CD4-positive, alpha-beta T cell treated with Interferon gamma for 1 hour (primary cell): ENCODE results near the gene MLH3.
A peak's percentile ranks its signal among the peaks of the same experiment; 100 is the strongest.
"Not testable (repeated sequence)": the region's sequence is repeated elsewhere in the genome, so short reads cannot be mapped to it uniquely, and the experiment has no call there.

Experiments used
- DNase-seq: peaks from one replicate; pipeline ENCODE4 v3.0.0-alpha.2; 2020

MLH3 gene

GRCh38 chr14:75050852-75051555 lies at the start of gene MLH3:
MLH3 (minus strand) TSS chr14:75051467; CDS start chr14:75049655, 1,812 bp downstream.
- DNase-seq, result peak; percentile 79

DNA sequence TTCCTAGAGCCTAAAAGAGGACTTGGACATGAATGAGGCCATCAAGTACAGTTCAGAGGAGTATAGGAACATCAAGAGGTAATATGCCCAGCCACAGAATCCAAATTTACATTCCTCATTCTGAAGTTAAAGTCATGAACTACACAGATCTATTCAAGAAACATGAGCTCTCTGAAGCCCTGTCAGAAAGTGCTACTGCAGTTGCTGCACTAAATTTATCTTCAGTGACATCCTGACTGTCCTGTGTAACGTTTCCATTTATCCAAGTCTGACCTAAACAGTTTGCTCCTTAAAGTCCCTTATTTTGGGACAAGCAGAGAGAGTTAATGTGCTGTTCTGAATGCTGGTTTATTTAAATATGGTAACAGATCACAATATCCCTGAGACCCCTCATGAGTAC lies 47.4 kb upstream of the MLH3 start:
- no peak for DNase-seq

- DNase-seq, result no peak
These were observed 46.9 kb upstream of the MLH3 start for GRCh38 chr14:75098212-75098611.

DNA sequence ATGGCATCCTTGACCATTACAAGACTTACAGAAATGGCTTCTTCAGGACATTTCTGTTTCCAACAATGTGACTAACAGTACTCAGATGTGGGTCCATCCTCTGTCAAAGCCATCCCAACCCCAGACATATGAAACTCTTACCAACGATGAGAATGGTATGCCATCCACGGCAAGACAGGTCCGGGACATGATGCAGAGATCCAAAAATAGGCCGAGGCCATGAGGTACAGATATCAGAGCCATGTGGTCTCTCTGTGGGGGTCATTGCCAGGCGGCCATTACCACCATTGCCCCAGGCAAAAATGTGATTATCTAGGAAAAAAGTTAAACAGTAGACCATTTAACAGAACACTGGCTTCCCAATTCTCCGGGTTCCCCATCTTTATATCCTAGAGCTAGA lies 45.7 kb upstream of the MLH3 start:
- no peak for DNase-seq

DNA sequence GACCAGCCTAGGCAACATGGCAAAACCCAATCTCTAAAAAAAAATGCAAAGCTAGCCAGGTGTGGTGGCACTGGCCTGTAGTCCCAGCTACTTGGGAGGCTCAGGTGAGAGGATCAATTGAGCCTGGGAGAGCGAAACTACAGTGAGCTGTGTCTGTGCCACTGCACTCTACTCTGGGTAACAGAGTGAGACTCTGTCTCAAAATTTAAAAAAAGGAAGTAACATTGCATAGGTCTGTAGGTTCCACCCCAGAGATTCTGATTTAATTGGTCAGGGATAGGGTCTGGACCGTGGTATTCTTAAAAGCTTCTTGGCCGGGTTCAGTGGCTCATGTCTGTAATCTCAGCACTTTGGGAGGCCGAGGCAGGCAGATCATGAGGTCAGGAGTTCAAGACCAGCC lies 44.4 kb upstream of the MLH3 start:
- no peak for DNase-seq

DNA sequence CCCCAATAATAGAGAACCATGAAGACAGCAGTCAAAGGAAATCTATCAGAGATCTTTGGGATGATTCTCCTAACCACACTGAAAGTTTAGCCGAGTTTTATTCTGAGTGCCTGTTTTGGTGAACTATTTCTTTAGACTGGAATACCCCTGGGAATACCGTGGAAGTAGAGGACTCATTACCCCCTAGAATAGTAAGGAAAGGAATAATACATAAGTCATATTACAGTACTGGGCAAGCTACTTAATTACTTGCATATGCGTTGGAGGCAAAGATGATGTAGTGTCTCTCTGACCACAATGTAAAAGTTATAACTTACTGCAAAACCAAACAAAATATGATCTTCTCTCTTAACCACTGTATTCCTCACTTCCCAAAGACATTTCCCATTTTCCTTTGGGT lies 43.6 kb upstream of the MLH3 start:
- DNase-seq, result no peak

- DNase-seq, result no peak
These were observed 41.4 kb upstream of the MLH3 start for GRCh38 chr14:75092698-75093097.

GRCh38 chr14:75091251-75091650 lies 40.0 kb upstream of the MLH3 start:
- DNase-seq, result no peak

GRCh38 chr14:75090353-75090752 lies 39.1 kb upstream of the MLH3 start:
- no peak for DNase-seq

DNA sequence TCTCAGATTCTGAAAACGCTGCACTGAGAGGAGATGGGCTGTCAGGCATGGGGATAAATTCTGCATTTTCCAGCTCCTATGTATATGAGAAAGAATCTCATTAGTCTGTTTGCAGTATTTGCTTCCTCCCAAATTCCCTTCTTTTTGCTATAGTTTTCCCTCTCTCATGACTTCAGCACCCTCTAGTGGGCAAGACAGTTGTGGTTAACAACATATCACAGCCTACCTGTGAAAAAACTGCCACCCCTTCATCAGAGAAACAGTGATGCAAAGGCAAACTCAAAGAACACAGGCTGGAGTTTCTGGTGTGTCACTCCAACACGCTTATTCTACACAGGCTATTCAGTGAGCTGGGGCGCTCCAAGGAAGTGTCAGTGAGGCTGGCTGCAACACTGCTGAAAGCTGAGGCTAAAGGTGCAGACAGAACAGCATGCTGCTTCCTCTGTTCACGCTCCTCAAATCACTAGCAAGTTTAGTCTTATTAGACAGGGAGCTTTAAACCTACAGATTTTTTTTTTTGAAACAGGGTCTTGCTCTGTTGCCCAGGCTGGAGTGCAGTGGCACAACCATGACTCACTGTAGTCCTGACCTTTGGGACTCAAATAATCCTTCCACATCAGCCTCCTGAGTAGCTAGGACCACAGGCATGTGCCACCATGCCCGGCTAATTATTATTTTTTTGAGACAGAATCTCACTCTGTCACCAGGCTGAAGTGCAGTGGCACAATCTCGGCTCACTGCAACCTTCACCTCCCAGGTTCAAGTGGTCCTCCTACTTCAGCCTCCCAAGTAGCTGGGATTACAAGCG lies 37.5 kb upstream of the MLH3 start:
- DNase-seq, result no peak

GRCh38 chr14:75088153-75088552 lies 36.9 kb upstream of the MLH3 start:
- no peak for DNase-seq

- no peak for DNase-seq
These were observed 33.2 kb upstream of the MLH3 start for GRCh38 chr14:75084513-75084912.

DNA sequence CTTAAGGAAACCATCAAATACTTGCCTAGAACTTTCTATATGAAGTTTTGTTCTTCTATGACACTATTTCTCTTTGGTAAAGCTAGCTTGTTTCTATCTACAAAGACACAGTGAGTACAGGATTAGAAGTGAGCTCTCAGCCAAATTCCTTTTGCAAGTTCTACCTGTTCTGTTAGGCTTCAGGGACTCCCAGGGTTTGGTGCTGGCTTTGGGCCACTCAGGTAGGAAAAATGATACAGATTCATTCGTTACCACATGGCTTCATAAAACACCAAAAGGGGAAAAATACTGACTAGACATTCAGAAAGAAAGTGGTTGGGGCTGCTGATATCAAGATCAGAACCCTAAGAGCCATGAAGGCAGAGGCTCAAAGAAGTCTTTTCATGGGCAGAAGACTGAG lies 32.0 kb upstream of the MLH3 start:
- DNase-seq, result no peak

GRCh38 chr14:75081660-75082229 lies 30.5 kb upstream of the MLH3 start:
- no peak for DNase-seq

- DNase-seq, result no peak
These were observed 28.3 kb upstream of the MLH3 start for GRCh38 chr14:75079521-75079920.

DNA sequence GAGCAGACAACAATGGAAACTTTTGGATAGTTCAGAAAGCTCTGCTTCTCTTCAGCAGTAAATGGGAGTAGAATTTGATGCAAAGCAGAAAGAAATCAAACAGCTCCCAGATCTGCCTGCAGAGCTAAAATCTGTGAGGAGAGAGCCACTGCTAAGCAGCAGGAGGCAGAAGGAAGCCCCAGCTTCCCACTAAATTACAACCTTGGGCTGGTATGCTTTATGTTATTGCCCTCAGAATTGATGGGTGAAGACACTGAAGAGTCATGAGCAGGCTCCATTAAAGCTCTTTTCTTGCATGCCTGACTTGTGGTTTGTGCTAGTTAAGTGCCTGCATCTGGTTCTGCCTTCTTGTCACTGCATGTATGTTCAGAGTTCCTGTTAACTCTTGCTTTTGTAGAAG lies 26.5 kb upstream of the MLH3 start:
- no peak for DNase-seq

DNA sequence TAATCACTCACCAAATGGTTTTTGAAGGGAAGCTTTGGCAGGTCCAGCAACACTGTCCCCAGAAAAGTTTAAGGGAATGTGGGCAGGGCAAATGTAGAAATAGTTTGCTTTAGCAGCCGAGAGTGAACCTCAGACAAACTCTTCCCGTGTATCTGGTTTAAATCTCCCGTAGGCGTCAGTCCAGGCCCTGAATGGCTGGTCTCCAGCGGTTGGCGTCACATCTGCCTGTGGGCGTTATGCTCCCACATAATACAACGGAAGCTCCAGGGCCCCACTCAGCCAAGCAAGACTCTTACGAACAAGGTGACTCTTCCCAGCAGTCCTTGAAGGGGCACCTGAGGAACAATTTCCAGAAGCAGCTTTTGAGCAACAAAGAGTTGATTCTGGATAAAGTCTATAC lies 19.1 kb upstream of the MLH3 start:
- DNase-seq, result no peak

DNA sequence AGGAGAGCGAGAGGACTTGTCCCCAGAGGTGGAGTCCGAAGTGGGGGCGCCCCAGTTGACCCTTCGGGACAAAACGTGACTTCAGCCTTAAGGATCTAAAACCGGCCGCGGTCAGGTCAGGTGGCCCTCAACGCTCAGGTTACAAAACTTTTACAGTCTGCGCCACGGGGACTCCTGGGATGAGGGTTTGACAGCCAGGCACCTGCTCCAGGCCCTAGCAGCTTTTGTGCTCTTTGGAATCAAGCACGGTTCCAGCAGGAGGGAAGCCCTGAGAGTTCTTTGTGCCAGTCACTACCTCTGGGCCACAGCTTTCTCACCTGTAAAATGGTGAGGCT lies 18.5 kb upstream of the MLH3 start:
- no peak for DNase-seq

DNA sequence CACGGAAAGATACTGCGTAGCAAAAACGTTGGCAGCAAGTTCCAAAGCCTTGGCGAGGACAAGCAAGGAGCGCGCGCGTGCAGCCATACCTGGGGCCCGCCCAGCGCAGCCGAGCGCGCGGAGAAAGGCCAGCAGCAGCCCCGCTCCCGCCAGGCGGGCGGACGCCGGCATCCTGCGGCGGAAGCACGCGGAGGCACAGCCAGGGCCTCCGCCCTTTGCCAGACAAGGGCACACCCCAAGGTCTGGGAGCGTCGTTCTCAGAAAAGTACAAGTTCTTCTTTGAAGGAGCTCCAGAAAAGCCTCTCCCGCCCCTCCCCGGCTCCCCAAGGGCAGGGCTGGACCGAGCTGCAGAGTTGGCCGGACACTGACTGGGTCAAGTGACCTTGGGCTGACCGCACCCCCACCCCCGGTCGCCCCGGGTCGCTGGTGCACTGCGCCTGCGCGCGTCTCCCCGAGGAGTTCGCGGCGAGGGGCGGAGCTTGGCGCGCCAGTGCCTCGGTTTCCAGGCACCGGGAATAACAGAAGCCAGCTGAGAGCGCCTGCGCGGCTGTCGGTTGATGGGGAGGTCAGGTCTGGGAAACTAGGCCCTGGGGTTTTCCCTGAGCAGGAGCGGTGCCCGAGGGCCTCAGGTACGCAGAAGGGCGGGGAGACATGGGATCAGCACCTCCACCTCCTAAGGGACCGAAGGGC lies 18.0 kb upstream of the MLH3 start, which contains the start of gene ZC2HC1C:
Gene ZC2HC1C, plus strand, starts transcription at position 521 of the 690 bp plus-strand sequence. CDS start 933 bp downstream, outside the sequence.
- DNase-seq, result peak; percentile 54

DNA sequence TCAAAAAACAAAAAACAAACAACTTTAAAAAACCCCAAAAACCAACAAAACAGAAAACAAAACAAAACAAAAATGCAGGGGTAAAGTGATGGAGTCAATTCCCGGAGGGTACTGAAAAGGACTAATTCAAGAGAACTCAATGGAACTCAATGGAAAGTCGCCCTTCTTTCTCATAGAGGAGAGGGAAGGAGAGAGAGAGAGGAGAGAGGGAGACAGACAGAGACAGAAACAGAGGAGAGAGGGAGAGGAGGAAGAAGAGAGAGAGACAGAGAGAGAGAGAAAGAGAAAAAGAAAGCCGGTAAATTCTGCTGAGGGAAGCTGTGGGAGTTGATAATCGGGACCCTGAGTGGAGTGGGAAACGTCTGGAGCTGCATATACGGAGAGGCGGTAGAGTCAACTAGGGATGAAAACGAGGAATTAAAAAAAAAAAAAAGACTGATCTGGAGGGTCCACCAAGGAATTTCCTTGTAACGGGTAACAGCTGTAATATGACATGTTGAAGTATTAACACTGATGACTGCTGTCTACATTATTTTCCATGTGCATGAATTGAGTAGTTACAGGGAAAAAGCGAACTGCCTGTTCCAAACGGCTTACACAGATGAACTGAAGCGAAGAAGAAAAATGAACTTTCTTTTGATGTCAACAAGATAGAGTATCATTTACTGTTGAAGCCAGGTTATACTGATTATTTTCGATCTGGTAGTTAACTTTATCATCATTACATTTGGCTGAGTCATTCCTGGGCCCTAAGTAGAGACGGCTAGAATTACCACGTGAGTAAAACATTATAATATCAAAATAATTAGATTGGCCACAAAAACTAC lies 17.2 kb upstream of the MLH3 start:
- DNase-seq, result no peak

DNA sequence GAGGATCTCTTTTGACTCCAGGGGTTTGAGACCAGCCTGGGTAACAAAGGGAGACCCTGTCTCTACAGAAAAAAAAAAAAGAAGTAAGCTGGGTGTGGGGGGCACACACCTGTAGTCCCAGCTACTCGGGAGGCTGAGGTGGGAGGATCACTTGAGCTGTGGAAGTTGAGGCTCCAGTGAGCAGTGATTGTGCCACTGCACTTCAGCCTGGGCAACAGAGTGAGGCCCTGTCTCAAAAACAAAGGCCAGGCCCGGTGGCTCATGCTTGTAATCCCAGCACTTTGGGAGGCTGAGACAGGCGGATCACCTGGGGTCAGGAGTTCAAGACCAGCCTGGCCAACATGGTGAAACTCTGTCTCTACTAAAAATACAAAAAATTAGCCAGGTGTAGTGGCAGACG lies 16.5 kb upstream of the MLH3 start:
- DNase-seq, result not testable (repeated sequence)

DNA sequence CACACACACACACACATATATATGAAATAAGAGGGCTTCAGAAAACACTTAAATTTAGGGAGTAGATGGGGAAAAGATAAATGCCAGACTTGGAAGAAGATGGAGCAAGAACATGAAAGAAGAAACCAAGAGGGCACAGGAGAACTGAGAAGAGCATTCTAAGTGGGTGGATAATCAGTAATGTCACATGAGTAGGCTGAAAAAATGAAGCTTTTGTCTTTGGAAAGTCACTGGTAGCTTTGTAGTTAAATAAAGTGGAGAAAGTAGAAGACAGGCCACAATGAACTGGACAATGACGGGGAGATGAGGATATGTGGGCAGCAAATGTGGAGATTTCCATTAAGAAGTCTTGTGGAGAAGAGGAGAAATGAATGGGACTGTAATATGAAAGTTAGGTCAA lies 15.9 kb upstream of the MLH3 start:
- DNase-seq, result no peak

GRCh38 chr14:75066691-75067090 lies 15.4 kb upstream of the MLH3 start:
- no peak for DNase-seq
